K562 (cell line): ENCODE results near the gene HNRNPM. TPM values are rescaled to one million over a fixed set of nuclear protein-coding genes. Genes with fewer than 3 reads are reported as not detected.

ENCODE experiments used
- ATAC-seq: fragments of 200-7000 bp; cut with Tn5 transposase; 3 replicates; pipeline ENCODE4 v1.9.1; 2020; ENCODE audit warnings: moderate library complexity
- BruUV-seq: library from RNA; stranded (reverse); fragments of 400-500 nt; replicated peaks from 2 replicates; lab custom pipeline; 2021; lab: Mats Ljungman, UMichigan
- CTCF ChIA-PET: fragments of 300-600 bp; formaldehyde crosslinking; extraction: SDS; loops from one replicate; lab custom pipeline; 2021; ENCODE audit warnings: low intra/inter-chr PET ratio; lab: Yijun Ruan, JAX
- POLR2A ChIA-PET: fragments of 300-600, 350-650 bp; sonication (Branson Sonifier 250); formaldehyde crosslinking; extraction: SDS; loops from one replicate; lab custom pipeline; 2021; ENCODE audit warnings: antibody characterized with exemption, inconsistent platforms; lab: Yijun Ruan, JAX
- DNase-seq, 4 experiments: peaks; one replicate each; pipeline versions ENCODE4 v3.0.0 to v3.0.0-alpha.2; 2011 to 2018; ENCODE audit warnings: low spot score in 3 of 4, mixed read lengths in 3 of 4; ENCODE audit errors: extremely low read depth in 1 of 4
- FAIRE-seq: peaks from 2 replicates; lab custom pipeline; 2011; peaks lifted over from hg19 to GRCh38; lab: Jason Lieb, UNC
- H2AFZ ChIP-seq: 2 replicates; pipeline ENCODE4 v1.6.0; 2011; ENCODE audit warnings: low read depth, low read length, control low read depth, inconsistent platforms
- H3K27ac ChIP-seq: fragments of 200-600 bp; 3 replicates; pipeline ENCODE4 v1.8.0; 2011; ENCODE audit warnings: low read depth, mild to moderate bottlenecking, control low read depth, inconsistent platforms, low read length, moderate library complexity, mixed read lengths; ENCODE audit errors: extremely low read depth
- H3K27me3 ChIP-seq, 2 experiments: fragments of 300-600 bp in 1 of 2; 2 replicates in 1 of 2; 3 replicates in 1 of 2; pipeline versions ENCODE4 v1.6.0 to v1.8.0; 2011; ENCODE audit warnings: inconsistent platforms in 2 of 2, low read length in 2 of 2, mild to moderate bottlenecking in 1 of 2, mixed read lengths in 1 of 2, moderate library complexity in 1 of 2; ENCODE audit not compliant: control insufficient read depth in 2 of 2, insufficient read depth in 2 of 2
- H3K36me3 ChIP-seq: fragments of 300-600 bp; 3 replicates; pipeline ENCODE4 v1.8.0; 2011; ENCODE audit warnings: mild to moderate bottlenecking, low read length, inconsistent platforms; ENCODE audit not compliant: control insufficient read depth, insufficient read depth
- H3K4me1 ChIP-seq, 2 experiments: fragments of 200-600 bp in 1 of 2; replicated peaks in 1 of 2; 2 replicates in 1 of 2; 3 replicates in 1 of 2; pipeline versions ENCODE4 v1.5.1 to v1.8.0; 2011; ENCODE audit warnings: inconsistent platforms in 2 of 2, low read length in 2 of 2, mild to moderate bottlenecking in 1 of 2, mixed read lengths in 1 of 2, moderate library complexity in 1 of 2; ENCODE audit not compliant: control insufficient read depth in 2 of 2, insufficient read depth in 2 of 2
- H3K4me2 ChIP-seq: 2 replicates; pipeline ENCODE4 v1.6.1; 2011; ENCODE audit warnings: low read length, control low read depth, inconsistent platforms, mixed read lengths; ENCODE audit not compliant: insufficient read depth
- H3K4me3 ChIP-seq: fragments of 200-600 bp; sonication (generic), shearing (Covaris generic); 2 replicates; pipeline ENCODE4 v1.5.1; 2016; ENCODE audit warnings: control low read depth, inconsistent platforms
- H3K79me2 ChIP-seq: fragments of 200-600 bp; 3 replicates; pipeline ENCODE4 v1.8.0; 2011; ENCODE audit warnings: low read length, inconsistent platforms; ENCODE audit not compliant: control insufficient read depth, insufficient read depth
- H3K9ac ChIP-seq, 2 experiments: 2 replicates each; pipeline versions ENCODE4 v1.6.0 to v1.6.1; 2011; ENCODE audit warnings: low read depth in 2 of 2, low read length in 2 of 2, control low read depth in 1 of 2, inconsistent platforms in 1 of 2, mild to moderate bottlenecking in 1 of 2, mixed read lengths in 1 of 2; ENCODE audit not compliant: insufficient read depth in 1 of 2
- H3K9me1 ChIP-seq: one replicate; pipeline ENCODE4 v1.6.0; 2011; ENCODE audit warnings: inconsistent platforms, mild to moderate bottlenecking, low read length, moderate library complexity; ENCODE audit not compliant: control insufficient read depth, insufficient read depth
- H3K9me3 ChIP-seq: replicated peaks from 2 replicates; pipeline ENCODE4 v1.5.1; 2011; ENCODE audit warnings: low read depth, low read length, inconsistent platforms; ENCODE audit not compliant: control insufficient read depth, insufficient read depth
- H4K20me1 ChIP-seq: replicated peaks from 2 replicates; pipeline ENCODE4 v1.6.1; 2011; ENCODE audit warnings: low read length, inconsistent platforms, mixed read lengths; ENCODE audit not compliant: control insufficient read depth, insufficient read depth
- CEBPB ChIP-seq: fragments of 450-650 bp; IDR thresholded peaks from 2 replicates; pipeline ENCODE4 v1.6.1; 2016; ENCODE audit warnings: missing genetic modification characterization, missing compliant biosample characterization
- CTBP1 ChIP-seq: fragments of 450-650 bp; IDR thresholded peaks from 2 replicates; pipeline ENCODE4 v1.6.1; 2016; ENCODE audit warnings: borderline replicate concordance
- DNMT1 ChIP-seq: fragments of 450-650 bp; IDR thresholded peaks from 2 replicates; pipeline ENCODE4 v1.6.1; 2016; ENCODE audit warnings: antibody characterized with exemption, mild to moderate bottlenecking
- E2F6 ChIP-seq, 2 experiments: IDR thresholded peaks; 2 replicates each; pipeline ENCODE4 v1.6.1; 2011; ENCODE audit warnings: borderline replicate concordance in 1 of 2, control low read depth in 1 of 2, low read depth in 1 of 2, low read length in 1 of 2, mild to moderate bottlenecking in 1 of 2, mixed read lengths in 1 of 2, moderate library complexity in 1 of 2; ENCODE audit not compliant: insufficient read depth in 1 of 2, insufficient read length in 1 of 2, poor library complexity in 1 of 2, severe bottlenecking in 1 of 2; ENCODE audit errors: extremely low read depth in 1 of 2
- EGR1 ChIP-seq: fragments of 450-650 bp; conservative IDR thresholded peaks from 2 replicates; pipeline ENCODE4 v1.6.1; 2017; ENCODE audit warnings: mild to moderate bottlenecking
- FOXK1 ChIP-seq: sonication (generic); formaldehyde crosslinking; IDR thresholded peaks from 2 replicates; pipeline ENCODE4 v1.8.0; 2022; ENCODE audit warnings: missing genetic modification reagents, mild to moderate bottlenecking, borderline replicate concordance
- KDM5B ChIP-seq: fragments of 200-600 bp; sonication (generic); IDR thresholded peaks from 2 replicates; pipeline ENCODE4 v1.6.1; 2012; ENCODE audit warnings: low read depth, mild to moderate bottlenecking, moderate library complexity, low read length, control low read depth, inconsistent platforms; ENCODE audit not compliant: insufficient replicate concordance
- KHSRP ChIP-seq: fragments of 450-650 bp; IDR thresholded peaks from 2 replicates; pipeline ENCODE4 v1.6.1; 2017
- MCM7 ChIP-seq, 2 experiments: fragments of 450-650 bp; IDR thresholded peaks; 2 replicates each; pipeline ENCODE4 v1.6.1; 2016 to 2018
- MEIS2 ChIP-seq: fragments of 450-650 bp; IDR thresholded peaks from 2 replicates; pipeline ENCODE4 v1.6.1; 2014; ENCODE audit warnings: mild to moderate bottlenecking; ENCODE audit not compliant: partially characterized antibody
- NEUROD1 ChIP-seq: fragments of 150-350 bp; IDR thresholded peaks from 2 replicates; pipeline ENCODE4 v1.6.1; 2014; ENCODE audit warnings: borderline replicate concordance, low read length, low read depth; ENCODE audit not compliant: partially characterized antibody
- NRF1 ChIP-seq, 2 experiments: fragments of 450-650 bp; IDR thresholded peaks in 1 of 2; conservative IDR thresholded peaks in 1 of 2; 2 replicates each; pipeline ENCODE4 v1.6.1; 2014; ENCODE audit warnings: mild to moderate bottlenecking in 2 of 2
- PHF8 ChIP-seq: fragments of 200-600 bp; sonication (generic); IDR thresholded peaks from 2 replicates; pipeline ENCODE4 v1.6.1; 2012; ENCODE audit warnings: mixed run types, mild to moderate bottlenecking, inconsistent platforms, low read length, moderate library complexity, borderline replicate concordance
- POLR2A ChIP-seq: fragments of 450-650 bp; conservative IDR thresholded peaks from 2 replicates; pipeline ENCODE4 v1.6.1; 2016
- POLR2AphosphoS5 ChIP-seq: IDR thresholded peaks from 2 replicates; pipeline ENCODE4 v1.6.1; 2011; ENCODE audit warnings: mild to moderate bottlenecking, low read depth, low read length, moderate library complexity; ENCODE audit not compliant: control insufficient read depth, insufficient read depth
- POLR2G ChIP-seq: fragments of 200-400 bp; formaldehyde crosslinking; IDR thresholded peaks from 2 replicates; pipeline ENCODE4 v1.6.1; 2017; ENCODE audit warnings: low read depth, mild to moderate bottlenecking, antibody characterized with exemption, low read length, moderate library complexity
- RBFOX2 ChIP-seq: fragments of 200-400 bp; formaldehyde crosslinking; IDR thresholded peaks from 2 replicates; pipeline ENCODE4 v1.6.1; 2017; ENCODE audit warnings: low read depth, mild to moderate bottlenecking, low read length, moderate library complexity
- RBM17 ChIP-seq: fragments of 200-400 bp; formaldehyde crosslinking; IDR thresholded peaks from 2 replicates; pipeline ENCODE4 v1.6.1; 2017; ENCODE audit warnings: low read depth, mild to moderate bottlenecking, low read length, borderline replicate concordance
- SAFB2 ChIP-seq: fragments of 200-400 bp; formaldehyde crosslinking; IDR thresholded peaks from 2 replicates; pipeline ENCODE4 v1.6.1; 2018; ENCODE audit warnings: borderline replicate concordance, low read length, low read depth, moderate library complexity; ENCODE audit not compliant: severe bottlenecking
- SUPT5H ChIP-seq: fragments of 450-650 bp; IDR thresholded peaks from 2 replicates; pipeline ENCODE4 v1.6.1; 2016
- ZBTB7A ChIP-seq: IDR thresholded peaks from 2 replicates; pipeline ENCODE4 v1.6.1; 2011; ENCODE audit warnings: low read depth, mild to moderate bottlenecking, low read length, moderate library complexity, borderline replicate concordance; ENCODE audit not compliant: control insufficient read depth
- ZC3H8 ChIP-seq: fragments of 450-650 bp; IDR thresholded peaks from 2 replicates; pipeline ENCODE4 v1.6.1; 2017
- ZEB2 ChIP-seq: fragments of 450-650 bp; IDR thresholded peaks from 2 replicates; pipeline ENCODE4 v1.6.1; 2016
- WGBS: fragments of 100-300 bp; shearing (Covaris generic); methylation state at CpG from one replicate; pipeline ENCODE4 v1.1.6; 2016; ENCODE audit warnings: low coverage, mixed read lengths; ENCODE audit not compliant: insufficient coverage; ENCODE audit errors: missing lambda C conversion rate; 5-methylcytosine and 5-hydroxymethylcytosine counted together
- in situ Hi-C: fragments of 300-500 bp; cut with MboI; formaldehyde crosslinking; loops from 4 replicates; pipeline ENCODE4 v1.15.0; 2018; ENCODE audit warnings: inconsistent platforms, mixed read lengths
- intact Hi-C: fragments of 100-400 bp; cut with micrococcal nuclease; formaldehyde crosslinking; loops from 2 replicates; pipeline ENCODE4 v1.14.2; 2022
- polyA plus RNA-seq, 8 experiments: library from polyadenylated mRNA; depleted of rRNA in 4 of 8; stranded (reverse) in 5 of 8; unstranded in 3 of 8; fragments of >200 nt; fragmentation: Nextera tagmentation in 2 of 8; fragmentation: Illumina TruSeq in 1 of 8; extraction: Ambion mirVana in 2 of 8; extraction: Trizol in 1 of 8; gene quantifications; 2 replicates each; pipeline versions ENCODE4 v1.2.1 to v1.2.3, GENCODE V29; 2011 to 2014; ENCODE audit warnings: inconsistent platforms in 1 of 8, missing spikeins in 1 of 8
- total RNA-seq, 7 experiments: library from RNA; depleted of rRNA in 6 of 7; stranded (reverse); fragments of >200 nt in 6 of 7; fragmentation: Illumina TruSeq in 2 of 7; extraction: Trizol in 2 of 7; gene quantifications; 2 replicates each; pipeline versions ENCODE4 v1.2.1 to v1.2.3, GENCODE V29; 2011 to 2021; ENCODE audit warnings: low replicate concordance in 1 of 7

Gene HNRNPM
- total and polyA plus RNA-seq, 9 of the 15 experiments (the other 6 are each of a cell fraction or from before 2014, with no cell fraction given) = 11.1 to 340 (median 195) TPM

DNA sequence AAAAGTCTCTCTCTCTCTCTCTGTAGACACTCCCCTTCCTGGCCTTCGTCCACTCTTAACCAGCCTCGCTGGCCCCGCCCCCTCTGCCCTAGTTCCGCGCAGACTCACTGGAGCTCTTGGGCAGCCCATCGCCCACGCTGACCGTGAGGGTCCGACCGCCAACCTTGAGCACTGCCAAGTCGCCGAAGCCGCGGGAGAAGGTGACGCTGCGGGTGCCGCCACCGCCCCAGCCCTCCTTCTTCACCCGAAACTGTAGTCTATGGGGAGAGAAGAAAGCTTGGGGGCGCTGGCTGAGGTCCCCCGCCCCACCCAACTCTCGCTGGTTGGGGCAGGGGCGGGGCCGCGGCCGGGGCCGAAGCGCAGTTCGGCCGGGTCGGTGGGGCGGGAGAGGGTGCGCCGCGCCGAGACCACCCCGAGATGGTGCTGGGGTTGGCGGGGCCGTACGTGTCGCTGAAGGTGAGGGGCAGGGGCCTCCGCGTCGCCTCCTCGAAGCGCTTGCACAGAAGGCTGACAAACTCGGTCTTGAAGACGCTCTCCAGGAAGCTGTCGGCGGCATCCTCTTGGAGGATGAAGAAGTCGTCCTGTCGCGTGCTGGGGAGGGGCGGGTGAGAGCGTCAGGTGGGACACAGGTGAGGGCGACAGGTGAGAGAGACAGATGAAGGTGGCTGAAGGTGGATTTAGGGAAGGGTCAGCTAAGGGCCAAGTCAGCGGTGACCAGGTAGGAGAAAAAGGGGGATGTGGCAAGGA, 81.7 kb downstream of the HNRNPM start:
- in situ Hi-C loops (no loop called here), intact Hi-C loops (loop anchor here (5.0 kb wide), 1 partner anchor 56 kb away; no protein-coding TSS in a partner anchor)
- peak; percentile 83 for FAIRE-seq
- H3K9me3 ChIP-seq = no peaks in the 10 kb centered on the region
- H3K79me2 ChIP-seq = no peaks in the 10 kb centered on the region
- H3K9me1 ChIP-seq = no peaks in the 10 kb centered on the region
- H3K36me3 ChIP-seq = no peaks in the 10 kb centered on the region
- ATAC-seq = peak; percentile 82
- peak; percentile 84 to 92 (median 86) for DNase-seq
- peaks cover 0 to 27% of the 10 kb centered on the region in 2 experiments; a peak in 3 of 5 replicates for H3K4me1 ChIP-seq
- H3K4me2 ChIP-seq = peak overlapping the region; percentile 84
- H3K4me3 ChIP-seq = peak overlapping the region; percentile 78
- H4K20me1 ChIP-seq = no peaks in the 10 kb centered on the region
- ChIA-PET CTCF (no interaction called here), POLR2A (interaction anchor here (0.6 to 1.8 kb wide), 6 partner anchors 10 to 64 kb away, joined by 3 to 11 read pairs (median 3); partner anchors contain the start of genes MYO1F and ZNF414)
- no TSS peak for BruUV-seq
- 24% methylated on average over 25 of the region's 57 CpGs for WGBS
- peak overlapping the region; percentile 68 to 83 for H3K9ac ChIP-seq
- peaks cover 0 to 13% of the 10 kb centered on the region in 2 experiments; a peak in 2 of 5 replicates for H3K27me3 ChIP-seq
- peak overlapping the region; percentile 74; the same call in 2 of the 3 replicates for H3K27ac ChIP-seq
- H2AFZ ChIP-seq = peak overlapping the region; percentile 94
- TF ChIP-seq FOXK1 (no peak), E2F6 (IDR thresholded peaks at IDR 0.05; ENCODE audit: borderline replicate concordance in 1 of 2, extremely low read depth in 1 of 2, insufficient read depth in 1 of 2, insufficient read length in 1 of 2, low read depth in 1 of 2, low read length in 1 of 2, poor library complexity in 1 of 2, severe bottlenecking in 1 of 2) (peak; percentile 34 to 40), SUPT5H (0 out of 2 replicates have a peak, but pooled peaks have one; percentile 53), NEUROD1 (peak; percentile 32), MCM7 (IDR thresholded peaks at IDR 0.05) (no peak), NRF1 (conservative IDR thresholded peaks at IDR 0.05 in 1 of 2, IDR thresholded peaks at IDR 0.05 in 1 of 2) (peak; percentile 91 to 92), MEIS2 (peak; percentile 18), PHF8 (peak; percentile 70; the same call in 1 of the 2 replicates), ZEB2 (peak; percentile 86), EGR1 (peak; percentile 95), KHSRP (no peak), CTBP1 (0 out of 2 replicates have a peak, but pooled peaks have one; percentile 21), POLR2A (peak; percentile 71), CEBPB (tag) (peak; percentile 2; the same call in 1 of the 2 replicates), RBM17 (no peak), ZC3H8 (no peak), KDM5B (peak; percentile 54), POLR2G (peak; percentile 74), POLR2AphosphoS5 (peak; percentile 4; the same call in 1 of the 2 replicates), DNMT1 (no peak), RBFOX2 (peak; percentile 59), SAFB2 (no peak), ZBTB7A (0 out of 2 replicates have a peak, but pooled peaks have one; percentile 17)
